Islet of Langerhans (tissue), 1 donor: ENCODE measurements around the gene LYZ.

ENCODE experiments used
- FAIRE-seq: peaks from one replicate; lab custom pipeline; 2011; peaks lifted over from hg19 to GRCh38; lab: Jason Lieb, UNC

Gene LYZ

DNA sequence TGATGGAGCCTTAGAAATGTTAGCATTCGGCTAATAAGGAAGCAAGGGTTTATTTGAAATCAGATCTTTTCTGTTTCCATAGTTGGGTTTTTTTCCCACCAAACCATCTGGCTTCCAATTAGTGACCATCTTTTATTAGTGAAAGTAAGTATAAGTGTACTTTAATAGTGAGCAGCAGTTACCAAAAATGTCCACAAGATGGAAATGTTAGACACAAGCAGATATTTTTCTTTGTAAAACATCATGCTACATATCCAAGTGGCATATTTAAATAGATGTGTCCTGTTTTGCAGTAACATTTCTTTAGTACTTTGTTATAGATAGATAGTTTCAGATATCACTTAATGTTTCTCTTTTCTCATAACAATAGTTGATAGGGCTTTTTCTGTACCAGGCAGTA, 40.2 kb downstream of the LYZ start:
- peak; percentile 99 for FAIRE-seq

DNA sequence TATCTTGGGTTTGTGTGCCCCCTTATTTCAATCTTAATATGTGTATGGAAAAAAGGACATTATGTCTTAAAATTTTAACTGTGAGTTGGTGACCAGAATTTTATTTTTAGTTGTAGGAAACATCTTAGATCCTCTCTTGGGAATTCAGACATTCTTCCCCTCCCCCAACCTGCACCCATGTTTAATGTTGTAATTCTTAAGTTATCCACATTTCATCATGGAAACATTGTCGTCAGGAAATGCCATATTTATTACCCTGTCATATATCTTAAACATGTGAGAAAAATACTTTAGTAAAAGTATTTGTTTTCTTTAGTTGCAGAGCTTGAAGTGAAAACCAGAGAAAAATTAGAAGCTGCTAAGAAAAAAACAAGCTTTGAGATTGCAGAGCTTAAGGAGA, 41.6 kb downstream of the LYZ start:
- no peak for FAIRE-seq

DNA sequence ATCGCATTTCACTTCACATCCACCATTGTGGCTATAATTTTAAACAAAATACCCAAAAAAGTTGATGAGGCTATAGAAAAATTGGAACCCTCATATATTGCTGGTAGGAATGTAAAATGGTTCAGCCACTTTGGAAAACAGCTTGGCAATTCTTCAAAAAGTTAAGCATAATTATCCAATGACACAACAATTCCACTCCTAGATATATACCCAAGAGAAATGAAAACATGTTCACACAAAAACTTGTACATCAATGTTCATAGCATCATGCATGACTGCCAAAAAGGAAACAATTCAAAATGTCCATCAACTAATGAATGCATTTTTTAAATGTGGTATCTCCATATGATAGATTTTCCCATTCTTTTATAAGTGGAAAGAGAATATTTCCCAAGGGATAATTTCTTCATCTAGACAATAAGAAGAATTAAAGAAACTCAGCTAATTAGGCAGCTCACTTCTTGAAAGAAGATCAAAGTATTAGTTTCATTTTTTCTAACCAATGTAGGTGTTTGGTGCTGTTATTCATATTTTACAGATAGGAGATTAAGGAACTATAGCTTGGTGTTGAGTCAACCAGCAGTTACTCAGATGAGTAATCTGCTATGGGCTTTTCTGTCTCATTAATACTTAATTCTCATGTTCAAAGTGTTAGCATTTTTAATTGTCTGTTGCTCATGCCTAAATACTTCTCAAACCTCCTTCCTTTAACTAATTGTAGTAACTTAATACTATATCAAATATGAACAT, 44.2 kb downstream of the LYZ start:
- FAIRE-seq = no peak

DNA sequence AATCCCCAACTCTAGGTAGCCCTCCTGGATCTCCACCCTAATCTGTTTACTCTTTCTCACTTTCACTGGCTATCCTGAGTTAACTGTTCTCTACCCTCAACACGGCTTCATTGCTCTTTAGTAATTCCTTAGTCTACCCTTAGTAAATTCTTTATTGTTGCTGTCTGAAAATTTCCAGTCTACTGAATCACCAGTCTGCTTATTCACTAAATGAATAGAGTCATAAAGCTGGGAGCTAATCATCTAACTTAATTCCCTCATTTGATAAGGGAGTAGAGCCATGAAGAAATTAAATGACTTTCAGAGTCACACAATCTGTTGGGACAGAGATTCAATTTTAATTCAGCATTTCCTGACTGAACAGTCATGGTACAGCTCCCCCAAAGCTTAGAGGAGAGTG, 47.9 kb downstream of the LYZ start:
- no peak for FAIRE-seq

GRCh38 chr12:69396963-69397362, 48.8 kb downstream of the LYZ start:
- no peak for FAIRE-seq

DNA sequence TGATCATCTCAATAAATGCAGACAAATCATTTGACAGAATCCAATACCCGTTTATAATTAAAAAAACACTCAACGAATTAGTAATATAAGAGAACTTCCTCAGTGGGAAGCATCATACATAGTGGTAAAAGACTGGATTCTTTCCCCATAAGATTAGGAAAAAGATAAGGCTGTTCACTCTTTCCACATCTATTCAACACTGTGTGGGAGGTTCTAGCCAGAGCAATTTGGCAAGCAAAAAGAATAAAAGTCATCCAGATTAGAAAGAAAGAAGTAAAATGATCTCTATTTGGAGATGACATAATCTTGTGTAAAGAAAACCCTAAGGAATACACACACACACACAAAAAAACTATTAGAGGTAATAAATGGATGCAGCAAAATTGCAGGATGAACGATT, 49.8 kb downstream of the LYZ start:
- FAIRE-seq = no peak

DNA sequence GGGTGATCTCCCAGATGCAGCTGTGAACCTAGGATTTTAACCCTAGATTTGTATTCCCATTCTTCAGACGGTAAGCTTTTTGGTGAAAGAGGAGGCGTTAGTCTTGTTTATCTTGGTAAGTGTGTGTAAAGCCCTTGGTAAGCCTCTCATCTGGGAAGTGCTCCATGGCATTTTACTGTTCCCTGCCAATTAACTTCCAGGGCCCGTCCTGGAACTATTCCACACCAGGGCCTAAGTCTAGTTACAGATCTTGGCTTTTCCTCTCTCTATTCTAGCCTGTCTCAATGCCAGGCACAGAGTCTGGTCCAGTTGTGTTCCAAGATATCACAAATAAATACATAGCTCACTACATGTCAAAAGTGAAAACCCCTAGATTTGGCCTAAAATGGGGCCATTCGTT, 53.8 kb downstream of the LYZ start:
- no peak for FAIRE-seq
